Measurements from ENCODE around the gene EYA3. TPM values are rescaled to one million over a fixed set of nuclear protein-coding genes. Genes with fewer than 3 reads are reported as not detected.
"Not testable (repeated sequence)": the region's sequence is repeated elsewhere in the genome, so short reads cannot be mapped to it uniquely, and the experiment has no call there.

Gene EYA3
- total RNA-seq, 1 donor from 2014 or later, result 20.7 TPM

- no peak overlapping the region for H3K27ac Mint-ChIP-seq (ENCODE audit: unreplicated experiment)
- no peaks in the 10 kb centered on the region for H3K27me3 Mint-ChIP-seq (ENCODE audit: unreplicated experiment)
- no peaks in the 10 kb centered on the region for H3K36me3 Mint-ChIP-seq (ENCODE audit: low read depth, unreplicated experiment)
- no peaks in the 10 kb centered on the region for H3K9me3 Mint-ChIP-seq (ENCODE audit: unreplicated experiment)
- DNase-seq (ENCODE audit: low spot score), result no peak
- no peaks in the 10 kb centered on the region for H3K4me1 Mint-ChIP-seq (ENCODE audit: unreplicated experiment)
- no peak overlapping the region for H3K4me3 Mint-ChIP-seq (ENCODE audit: unreplicated experiment)
- no peak for TF ChIP-seq CTCF (IDR thresholded peaks at IDR 0.05; ENCODE audit: unreplicated experiment)
Measured at GRCh38 chr1:28026329-28026728, 62.1 kb downstream of the EYA3 start.

GRCh38 chr1:28021064-28021463 lies 67.3 kb downstream of the EYA3 start:
- no peak for TF ChIP-seq CTCF (IDR thresholded peaks at IDR 0.05; ENCODE audit: unreplicated experiment)
- no peaks in the 10 kb centered on the region for H3K27me3 Mint-ChIP-seq (ENCODE audit: unreplicated experiment)
- H3K36me3 Mint-ChIP-seq (ENCODE audit: low read depth, unreplicated experiment), result no peaks in the 10 kb centered on the region
- H3K4me1 Mint-ChIP-seq (ENCODE audit: unreplicated experiment), result no peaks in the 10 kb centered on the region
- no peak for DNase-seq (ENCODE audit: low spot score)
- peak overlapping the region; percentile 2 for H3K27ac Mint-ChIP-seq (ENCODE audit: unreplicated experiment)
- no peaks in the 10 kb centered on the region for H3K9me3 Mint-ChIP-seq (ENCODE audit: unreplicated experiment)
- no peak overlapping the region for H3K4me3 Mint-ChIP-seq (ENCODE audit: unreplicated experiment)

GRCh38 chr1:28010969-28011368 lies 77.4 kb downstream of the EYA3 start:
- H3K27me3 Mint-ChIP-seq (ENCODE audit: unreplicated experiment), result peaks cover 4% of the 10 kb centered on the region
- no peak overlapping the region for H3K4me3 Mint-ChIP-seq (ENCODE audit: unreplicated experiment)
- peaks cover 4% of the 10 kb centered on the region for H3K36me3 Mint-ChIP-seq (ENCODE audit: low read depth, unreplicated experiment)
- TF ChIP-seq CTCF (IDR thresholded peaks at IDR 0.05; ENCODE audit: unreplicated experiment), result no peak
- no peaks in the 10 kb centered on the region for H3K4me1 Mint-ChIP-seq (ENCODE audit: unreplicated experiment)
- no peaks in the 10 kb centered on the region for H3K9me3 Mint-ChIP-seq (ENCODE audit: unreplicated experiment)
- DNase-seq (ENCODE audit: low spot score), result no peak
- no peak overlapping the region for H3K27ac Mint-ChIP-seq (ENCODE audit: unreplicated experiment)

GRCh38 chr1:28003117-28003516 lies 85.3 kb downstream of the EYA3 start:
- not testable (repeated sequence) for DNase-seq (ENCODE audit: low spot score); H3K27ac Mint-ChIP-seq (ENCODE audit: unreplicated experiment); H3K27me3 Mint-ChIP-seq (ENCODE audit: unreplicated experiment); H3K9me3 Mint-ChIP-seq (ENCODE audit: unreplicated experiment); H3K4me3 Mint-ChIP-seq (ENCODE audit: unreplicated experiment)
- H3K36me3 Mint-ChIP-seq (ENCODE audit: low read depth, unreplicated experiment), result peaks cover 11% of the 10 kb centered on the region
- H3K4me1 Mint-ChIP-seq (ENCODE audit: unreplicated experiment), result peaks cover 11% of the 10 kb centered on the region

GRCh38 chr1:28002600-28002999 lies 85.8 kb downstream of the EYA3 start:
- DNase-seq (ENCODE audit: low spot score), result no peak
- no peak overlapping the region for H3K4me3 Mint-ChIP-seq (ENCODE audit: unreplicated experiment)
- no peak for TF ChIP-seq CTCF (IDR thresholded peaks at IDR 0.05; ENCODE audit: unreplicated experiment)
- no peak overlapping the region for H3K27ac Mint-ChIP-seq (ENCODE audit: unreplicated experiment)
- H3K4me1 Mint-ChIP-seq (ENCODE audit: unreplicated experiment), result peaks cover 11% of the 10 kb centered on the region
- H3K36me3 Mint-ChIP-seq (ENCODE audit: low read depth, unreplicated experiment), result peaks cover 14% of the 10 kb centered on the region
- H3K27me3 Mint-ChIP-seq (ENCODE audit: unreplicated experiment), result peaks cover 3% of the 10 kb centered on the region
- no peaks in the 10 kb centered on the region for H3K9me3 Mint-ChIP-seq (ENCODE audit: unreplicated experiment)

- Mint-ChIP-seq H3K9me3 (ENCODE audit: unreplicated experiment) (no peaks in the 10 kb centered on the region), H3K4me1 (ENCODE audit: unreplicated experiment) (peaks cover 6% of the 10 kb centered on the region), H3K4me3 (ENCODE audit: unreplicated experiment) (no peak overlapping the region), H3K27me3 (ENCODE audit: unreplicated experiment) (peaks cover 3% of the 10 kb centered on the region), H3K36me3 (ENCODE audit: low read depth, unreplicated experiment) (peaks cover 21% of the 10 kb centered on the region), H3K27ac (ENCODE audit: unreplicated experiment) (no peak overlapping the region)
- TF ChIP-seq CTCF (IDR thresholded peaks at IDR 0.05; ENCODE audit: unreplicated experiment), result no peak
- no peak for DNase-seq (ENCODE audit: low spot score)
Measured at GRCh38 chr1:27999055-27999454, 89.4 kb downstream of the EYA3 start.

- not testable (repeated sequence) for H3K9me3 Mint-ChIP-seq (ENCODE audit: unreplicated experiment); H3K4me3 Mint-ChIP-seq (ENCODE audit: unreplicated experiment); H3K27ac Mint-ChIP-seq (ENCODE audit: unreplicated experiment); DNase-seq (ENCODE audit: low spot score); H3K27me3 Mint-ChIP-seq (ENCODE audit: unreplicated experiment)
- Mint-ChIP-seq H3K36me3 (ENCODE audit: low read depth, unreplicated experiment) (peaks cover 17% of the 10 kb centered on the region), H3K4me1 (ENCODE audit: unreplicated experiment) (peaks cover 23% of the 10 kb centered on the region)
Measured at GRCh38 chr1:27994526-27994925, 93.9 kb downstream of the EYA3 start.

Data from endothelial cell (in vitro differentiated cells).